CD4-positive, alpha-beta T cell treated with Interferon alpha-2 for 1 hour (primary cell): ENCODE results near the gene SGPL1.
"Not testable (repeated sequence)": the region's sequence is repeated elsewhere in the genome, so short reads cannot be mapped to it uniquely, and the experiment has no call there.

ENCODE experiments used
- DNase-seq, 2 donors: peaks; one replicate each; pipeline ENCODE4 v3.0.0-alpha.2; 2020 to 2022

SGPL1 gene, protein sequence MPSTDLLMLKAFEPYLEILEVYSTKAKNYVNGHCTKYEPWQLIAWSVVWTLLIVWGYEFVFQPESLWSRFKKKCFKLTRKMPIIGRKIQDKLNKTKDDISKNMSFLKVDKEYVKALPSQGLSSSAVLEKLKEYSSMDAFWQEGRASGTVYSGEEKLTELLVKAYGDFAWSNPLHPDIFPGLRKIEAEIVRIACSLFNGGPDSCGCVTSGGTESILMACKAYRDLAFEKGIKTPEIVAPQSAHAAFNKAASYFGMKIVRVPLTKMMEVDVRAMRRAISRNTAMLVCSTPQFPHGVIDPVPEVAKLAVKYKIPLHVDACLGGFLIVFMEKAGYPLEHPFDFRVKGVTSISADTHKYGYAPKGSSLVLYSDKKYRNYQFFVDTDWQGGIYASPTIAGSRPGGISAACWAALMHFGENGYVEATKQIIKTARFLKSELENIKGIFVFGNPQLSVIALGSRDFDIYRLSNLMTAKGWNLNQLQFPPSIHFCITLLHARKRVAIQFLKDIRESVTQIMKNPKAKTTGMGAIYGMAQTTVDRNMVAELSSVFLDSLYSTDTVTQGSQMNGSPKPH

DNA sequence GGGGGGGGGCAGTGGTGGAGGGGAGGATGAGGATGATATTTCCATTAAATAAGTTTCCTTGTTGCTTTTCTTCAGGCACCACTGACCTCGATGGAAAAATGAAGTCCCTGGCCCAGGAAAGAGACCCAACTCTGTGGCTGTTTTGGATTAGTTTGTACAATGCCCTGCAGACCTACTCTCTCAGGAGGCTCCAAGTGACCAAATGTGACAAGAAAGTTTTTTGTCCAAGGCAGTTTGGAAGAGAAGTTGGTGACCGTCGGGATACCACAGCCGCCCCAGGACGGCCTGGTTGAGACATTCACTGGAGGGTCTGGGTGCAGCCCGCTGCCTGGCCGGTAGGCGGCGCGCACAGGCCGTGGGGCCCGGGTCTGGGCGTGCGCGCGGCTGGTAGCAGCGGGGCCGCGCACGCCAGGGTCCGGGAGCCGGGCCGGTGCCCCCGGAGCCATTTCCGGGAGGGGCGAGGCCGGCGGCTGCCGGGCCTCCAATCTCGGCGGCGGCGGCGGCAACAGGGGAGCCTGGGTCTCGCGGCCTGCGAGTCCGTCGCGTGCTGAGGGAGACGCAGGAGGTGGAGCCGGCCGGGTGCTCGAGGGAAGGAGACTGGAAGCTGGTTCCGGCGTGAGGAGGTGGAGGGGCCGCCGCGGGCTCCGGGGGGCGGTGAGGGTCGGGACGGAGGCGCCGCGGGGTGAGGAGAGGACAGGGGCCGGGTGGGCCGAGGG lies at the start of gene SGPL1:
Gene SGPL1, plus strand, starts transcription at position 445 of the 716 bp plus-strand sequence. CDS start 906 bp downstream, outside the sequence.
- DNase-seq: peak; percentile 81 to 87

DNA sequence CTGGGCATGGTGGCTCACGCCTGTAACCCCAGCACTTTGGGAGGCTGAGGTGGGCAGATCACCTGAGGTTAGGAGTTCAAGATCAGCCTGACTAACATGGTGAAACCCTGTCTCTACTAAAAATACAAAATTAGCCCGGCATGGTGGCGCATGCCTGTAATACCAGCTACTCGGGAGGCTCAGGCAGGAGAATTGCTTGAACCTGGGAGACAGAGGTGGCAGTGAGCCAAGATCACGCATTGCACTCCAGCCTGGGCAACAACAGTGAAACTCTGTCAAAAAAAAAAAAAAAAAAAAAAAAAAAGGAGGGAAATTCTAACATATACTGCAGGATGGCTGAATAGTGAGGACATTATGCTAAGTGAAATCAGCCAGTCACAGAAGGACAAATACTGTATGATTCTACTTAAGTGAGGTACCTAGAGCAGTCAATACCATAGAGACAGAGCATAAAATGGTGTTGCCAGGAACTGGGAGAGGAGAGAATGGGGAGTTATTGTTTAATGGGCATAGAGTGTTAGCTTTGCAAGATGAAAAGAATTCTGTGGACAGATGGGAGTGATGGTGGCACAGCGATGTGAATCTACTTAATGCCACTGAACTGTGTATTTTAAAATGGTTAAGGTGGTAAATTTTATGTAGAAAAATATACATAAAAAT lies 47.6 kb upstream of the SGPL1 start:
- not testable (repeated sequence) for DNase-seq

DNA sequence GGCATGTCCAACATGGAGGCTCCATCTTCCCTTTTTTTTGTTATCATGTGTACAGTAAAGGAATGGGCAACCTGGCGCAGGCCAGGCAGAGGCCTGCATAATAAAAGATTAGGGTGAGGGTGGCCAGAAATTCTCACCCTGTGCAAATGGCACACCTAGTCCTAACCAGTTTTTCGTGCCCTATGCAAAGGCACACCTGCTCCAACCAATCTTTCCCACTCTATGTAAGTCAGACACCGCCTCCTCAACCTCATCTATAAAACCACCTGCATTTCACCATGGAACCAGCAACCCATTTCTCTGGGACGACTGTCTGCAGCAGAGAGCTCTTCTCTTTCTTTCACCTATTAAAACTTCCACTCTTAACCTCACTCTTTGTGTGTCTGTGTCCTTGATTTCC lies 46.6 kb upstream of the SGPL1 start:
- DNase-seq: no peak

DNA sequence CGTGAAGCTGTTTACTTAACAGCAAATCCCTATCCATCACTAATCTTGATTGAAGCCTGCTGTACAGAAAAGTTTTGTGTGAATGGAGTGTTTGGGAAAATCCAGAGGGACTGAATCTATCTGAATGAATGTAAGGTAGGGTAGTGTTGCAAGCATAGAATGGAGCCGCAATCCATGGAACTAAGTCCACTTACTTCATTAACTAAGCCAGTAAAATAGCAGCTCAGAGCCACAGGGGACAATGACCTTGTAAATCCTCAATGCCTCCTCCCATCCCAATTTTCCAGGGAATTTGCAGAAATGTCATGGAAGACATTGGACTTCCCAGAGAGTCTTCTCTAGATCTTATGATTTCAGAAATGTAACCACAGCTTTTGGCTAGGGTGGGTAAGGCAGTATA lies 45.7 kb upstream of the SGPL1 start:
- DNase-seq: no peak

DNA sequence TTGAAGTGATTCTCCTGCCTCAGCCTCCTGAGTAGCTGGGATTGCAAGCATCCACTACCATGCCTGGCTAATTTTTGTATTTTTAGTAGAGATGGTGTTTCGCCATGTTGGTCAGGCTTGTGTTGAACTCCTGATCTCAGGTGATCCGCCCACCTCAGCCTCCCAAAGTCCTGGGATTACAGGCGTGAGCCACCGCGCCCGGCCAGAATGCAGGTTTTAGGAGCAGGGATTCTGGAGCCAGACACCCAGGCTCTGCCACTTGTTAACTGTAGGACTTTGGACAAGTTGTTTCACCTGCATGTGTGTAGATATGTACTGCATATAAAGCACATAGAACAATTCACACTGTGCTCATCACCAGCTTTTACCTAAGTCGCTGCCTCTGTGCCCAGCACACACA lies 45.2 kb upstream of the SGPL1 start:
- DNase-seq: not testable (repeated sequence)

DNA sequence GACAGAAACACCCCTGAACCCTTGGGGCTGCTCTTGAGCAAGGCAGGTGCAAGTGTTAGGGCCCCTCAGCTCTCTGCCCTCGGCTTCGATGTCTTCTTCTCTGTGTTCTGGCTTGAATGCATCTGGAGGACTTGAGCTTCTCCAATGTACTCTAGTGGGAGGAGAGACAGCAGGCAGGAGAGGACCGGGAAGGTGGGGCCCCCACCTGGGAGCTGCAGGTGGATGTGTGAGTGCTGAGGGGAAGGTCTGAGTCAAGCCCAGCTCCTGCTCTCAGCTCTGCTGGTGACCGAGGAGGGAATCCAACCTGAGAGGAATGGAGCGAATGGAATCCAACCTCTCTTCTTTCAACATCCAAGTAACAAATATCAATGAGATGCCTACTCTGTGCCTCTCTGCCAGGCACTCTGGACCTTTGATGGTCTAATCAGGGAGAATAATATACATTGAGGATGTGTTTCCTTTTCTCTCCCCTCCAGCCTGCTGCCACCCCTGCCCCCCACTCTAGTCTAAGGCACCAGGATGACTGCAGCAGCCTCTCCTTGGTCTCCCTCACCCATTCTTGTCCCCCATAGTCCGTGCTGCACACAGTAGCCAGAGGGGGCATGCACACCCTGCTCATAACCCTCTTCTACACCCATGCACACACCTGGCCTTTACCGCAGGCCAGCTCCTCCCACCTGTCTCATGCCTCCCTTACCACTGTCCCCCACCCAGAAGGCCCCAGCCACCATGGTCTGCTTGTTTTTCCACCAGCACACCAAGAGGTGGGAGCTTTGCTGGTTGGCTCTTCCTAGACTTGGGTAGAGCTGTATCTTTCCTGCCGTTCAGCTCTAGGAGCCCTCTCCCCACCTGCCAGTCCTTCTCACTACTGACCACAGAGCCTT lies 44.2 kb upstream of the SGPL1 start:
- DNase-seq: no peak

DNA sequence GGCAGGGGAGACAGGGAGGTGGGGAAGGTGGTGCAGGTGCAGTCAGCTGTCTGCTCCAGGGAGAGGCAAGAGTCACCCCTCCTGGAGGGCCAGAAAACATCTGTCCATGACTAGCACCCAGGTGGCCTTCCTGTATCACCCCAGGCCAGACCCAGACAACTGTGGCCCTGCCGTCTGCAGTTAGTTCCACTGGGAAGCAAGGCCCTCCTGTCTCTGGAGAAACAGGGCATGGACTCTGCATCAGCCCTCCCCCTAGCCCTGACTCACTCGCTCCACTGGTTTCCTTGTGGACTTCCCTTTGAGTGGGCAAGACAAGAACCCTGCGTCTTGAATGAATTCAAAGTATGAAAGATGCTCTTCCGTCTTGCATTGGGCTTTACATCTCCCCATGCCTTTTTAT lies 43.1 kb upstream of the SGPL1 start:
- no peak for DNase-seq

DNA sequence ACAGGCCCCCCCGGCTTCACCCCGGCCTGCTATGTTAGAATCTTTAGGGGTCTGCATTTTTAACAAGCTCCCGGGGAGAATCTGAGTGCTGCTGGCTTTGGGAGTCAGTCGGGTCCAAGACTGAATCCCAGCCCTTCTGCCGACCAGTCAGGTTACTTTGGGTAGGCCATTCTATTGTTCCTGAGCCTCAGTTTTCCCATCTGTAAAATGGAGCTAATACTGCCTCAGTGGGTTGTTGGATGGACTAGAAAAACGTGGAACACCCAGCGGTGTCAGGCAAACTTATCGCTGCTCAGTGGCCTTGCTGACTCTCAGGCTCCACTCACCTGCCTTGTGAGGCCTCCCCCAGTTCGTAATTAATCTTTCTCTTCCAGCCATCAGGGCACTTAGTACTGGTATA lies 42.3 kb upstream of the SGPL1 start:
- DNase-seq: no peak

DNA sequence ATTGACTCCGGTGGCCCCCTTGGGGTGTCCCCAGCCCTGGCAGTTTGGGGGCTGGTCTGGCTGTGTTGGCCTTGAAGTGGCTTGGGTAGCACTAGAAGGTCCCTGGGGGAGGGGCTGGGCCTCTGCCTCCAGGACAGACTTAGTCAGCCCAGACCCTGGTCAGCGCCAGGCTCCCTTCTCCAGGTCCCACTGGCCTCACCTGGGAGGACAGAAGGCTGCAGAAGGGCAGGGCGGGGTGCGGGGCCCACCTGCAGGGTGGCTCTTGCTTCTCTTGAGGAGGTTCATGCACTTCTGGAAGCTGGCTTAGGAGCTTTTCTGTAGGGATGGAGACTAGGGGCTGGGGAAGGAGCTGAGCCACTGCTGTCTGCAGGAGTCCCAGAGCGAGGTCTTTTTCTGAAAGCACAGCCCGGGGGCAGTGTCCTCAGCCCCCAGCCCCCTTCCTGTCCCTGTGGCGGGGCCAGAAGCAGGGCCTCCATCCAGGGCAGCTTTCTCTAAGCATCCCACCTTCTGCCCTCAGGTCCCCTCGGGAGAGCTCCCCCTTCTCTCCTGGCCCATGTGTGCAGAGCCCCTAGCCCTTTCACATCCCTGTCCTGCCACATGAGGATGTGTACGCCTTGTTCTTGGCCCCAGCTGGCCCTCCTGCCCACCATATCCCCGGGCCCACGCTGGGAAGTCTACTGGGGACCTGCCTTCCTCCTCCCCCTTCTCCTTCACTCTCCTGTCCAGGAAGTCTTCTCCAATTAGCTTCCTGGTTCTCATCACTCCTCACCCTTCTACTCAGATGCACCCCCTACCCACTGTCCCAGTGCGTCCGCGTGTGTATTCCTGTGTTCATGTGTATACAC lies 41.6 kb upstream of the SGPL1 start:
- no peak for DNase-seq

DNA sequence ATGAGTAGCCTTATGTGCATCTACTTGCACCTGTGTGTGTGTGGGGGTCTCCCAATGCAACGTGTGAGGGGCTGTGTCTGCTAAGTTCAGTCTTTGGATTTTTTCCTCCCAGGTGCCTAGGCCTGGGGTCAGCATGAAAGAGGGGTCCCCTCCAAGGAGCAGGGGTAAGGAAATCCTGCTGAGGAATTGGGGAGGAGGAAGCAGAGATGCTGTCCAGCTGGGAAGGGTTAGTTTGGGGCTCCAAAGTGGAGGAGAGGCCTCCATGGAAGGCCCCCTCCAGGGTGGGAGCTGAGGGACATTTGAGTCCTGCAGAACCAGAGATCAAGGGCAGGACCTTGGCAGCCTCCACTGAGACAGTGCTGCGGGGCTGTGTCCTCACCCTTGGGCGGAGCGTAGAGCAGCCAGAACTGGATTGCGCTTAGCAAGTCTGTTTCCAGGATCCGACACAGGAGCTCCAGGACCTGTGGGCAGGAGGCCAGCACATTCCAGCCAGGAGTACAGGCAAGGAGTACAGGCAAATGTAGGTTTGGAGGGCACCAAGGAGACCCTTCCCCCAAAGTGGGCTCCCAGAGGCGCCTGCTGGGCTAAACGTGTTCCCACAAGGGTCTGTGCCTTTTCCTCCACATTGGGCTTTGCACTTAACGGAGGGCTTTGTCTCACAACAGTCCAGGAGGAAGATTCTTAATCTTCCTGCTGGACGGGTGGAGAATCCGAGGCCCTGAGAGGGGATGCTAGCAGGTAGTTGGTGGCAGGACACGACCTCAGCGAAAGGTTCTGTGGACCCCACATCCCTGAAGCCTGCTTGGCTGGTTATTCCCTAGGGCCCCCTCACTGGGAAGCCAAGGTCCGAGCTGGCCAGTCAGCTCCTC lies 40.7 kb upstream of the SGPL1 start:
- DNase-seq: no peak

DNA sequence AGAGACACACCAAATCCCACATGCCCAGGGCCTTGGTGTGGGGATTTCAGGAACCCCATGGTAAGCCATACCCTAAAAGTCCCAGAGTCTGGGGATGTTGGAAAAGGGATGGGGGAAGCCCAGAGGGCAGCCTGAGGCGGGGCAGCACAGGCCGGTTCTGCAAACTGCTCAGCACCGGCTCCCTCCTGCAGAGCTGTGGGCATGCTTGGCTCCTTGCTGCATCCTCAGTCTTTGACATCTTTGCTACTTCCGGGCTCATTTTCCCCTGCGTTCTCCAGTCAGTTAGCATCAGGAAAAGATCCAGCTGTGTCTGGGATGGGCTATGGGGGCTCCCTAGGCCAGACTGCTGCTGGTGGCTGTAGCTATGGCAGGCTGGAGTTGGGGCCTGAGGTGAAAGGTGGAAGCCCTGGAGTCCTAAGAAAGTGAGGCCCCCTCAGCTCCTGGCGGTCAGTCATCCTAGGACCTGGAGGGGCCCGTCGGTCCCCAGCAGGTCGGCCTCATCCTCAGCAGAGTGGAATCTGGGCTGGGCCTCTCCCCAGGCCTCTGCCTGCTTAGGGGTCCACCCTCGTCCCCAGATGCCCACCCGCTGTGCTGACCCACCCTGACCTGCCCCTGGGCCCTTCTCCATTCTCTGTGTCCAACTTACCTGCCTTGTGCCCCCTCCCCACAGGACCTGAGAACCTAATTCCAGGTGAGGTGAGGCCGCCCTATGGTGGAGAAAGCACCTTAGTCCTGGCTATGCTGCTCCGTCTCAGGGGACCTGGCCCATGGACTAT lies 39.9 kb upstream of the SGPL1 start:
- no peak for DNase-seq

DNA sequence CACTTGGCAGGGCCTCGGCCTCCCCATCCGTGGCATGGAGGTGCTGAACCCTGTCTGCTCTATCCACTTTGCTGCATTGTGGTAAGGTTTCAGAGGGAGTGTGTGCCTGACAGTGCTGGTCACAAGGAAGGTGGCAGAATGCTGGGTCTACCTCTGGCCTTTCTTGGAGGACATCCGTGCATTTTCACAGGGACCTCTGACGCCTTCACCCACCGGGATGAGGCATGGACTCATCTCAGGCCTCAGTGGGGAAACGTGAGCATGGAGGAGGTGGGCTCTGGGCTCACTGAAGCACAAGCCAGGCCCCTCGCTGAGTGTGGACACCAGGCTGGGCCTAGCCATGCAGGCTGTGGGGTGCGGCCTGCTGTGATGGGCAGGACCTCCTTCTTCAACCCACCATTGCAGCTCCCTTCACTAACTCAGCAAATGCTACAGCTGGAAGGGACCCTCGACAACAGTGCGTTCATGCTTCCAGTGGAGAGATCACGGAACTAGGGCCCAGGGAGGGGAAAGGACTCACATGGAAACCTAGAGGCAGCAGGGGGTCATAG lies 39.2 kb upstream of the SGPL1 start:
- no peak for DNase-seq

DNA sequence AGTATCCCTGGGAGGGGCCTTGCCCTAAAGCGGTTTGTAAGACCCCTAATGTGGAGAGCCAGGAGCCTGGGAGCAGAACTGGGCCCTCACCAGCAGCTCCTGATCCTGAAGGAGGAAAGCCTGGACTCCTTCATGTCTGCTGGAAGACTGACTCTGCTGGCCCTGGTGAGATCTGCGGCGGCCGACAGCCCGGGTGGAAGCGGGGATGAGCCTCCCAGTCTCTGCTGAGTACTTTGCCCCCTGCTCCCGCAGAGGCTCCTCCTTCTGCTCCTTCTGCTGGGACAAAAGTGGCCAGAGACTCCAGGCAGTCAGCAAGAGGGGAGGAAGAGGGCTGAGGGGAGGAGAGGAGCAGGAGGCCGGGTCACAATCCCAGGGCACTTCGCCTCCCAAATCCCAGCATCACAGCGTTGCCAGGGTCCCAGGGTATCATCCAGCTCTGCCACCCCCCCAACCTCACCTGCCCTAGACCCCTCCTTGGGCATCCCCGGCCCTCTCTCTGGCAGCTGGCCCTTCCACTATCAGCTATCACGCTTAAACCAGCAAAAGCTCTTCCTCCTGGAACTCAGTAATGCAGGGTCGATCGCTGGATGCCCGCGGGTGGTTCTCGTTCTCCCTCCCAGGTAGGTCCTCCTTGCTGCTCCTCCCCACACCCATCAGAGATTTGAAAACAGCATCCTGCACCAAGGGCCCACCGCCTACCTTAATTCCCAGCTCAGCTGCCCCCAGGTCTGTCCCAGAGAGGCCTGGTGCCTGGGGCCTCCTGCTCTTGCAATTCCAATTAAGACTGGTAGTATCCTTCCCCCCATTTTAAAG lies 38.5 kb upstream of the SGPL1 start:
- no peak for DNase-seq

DNA sequence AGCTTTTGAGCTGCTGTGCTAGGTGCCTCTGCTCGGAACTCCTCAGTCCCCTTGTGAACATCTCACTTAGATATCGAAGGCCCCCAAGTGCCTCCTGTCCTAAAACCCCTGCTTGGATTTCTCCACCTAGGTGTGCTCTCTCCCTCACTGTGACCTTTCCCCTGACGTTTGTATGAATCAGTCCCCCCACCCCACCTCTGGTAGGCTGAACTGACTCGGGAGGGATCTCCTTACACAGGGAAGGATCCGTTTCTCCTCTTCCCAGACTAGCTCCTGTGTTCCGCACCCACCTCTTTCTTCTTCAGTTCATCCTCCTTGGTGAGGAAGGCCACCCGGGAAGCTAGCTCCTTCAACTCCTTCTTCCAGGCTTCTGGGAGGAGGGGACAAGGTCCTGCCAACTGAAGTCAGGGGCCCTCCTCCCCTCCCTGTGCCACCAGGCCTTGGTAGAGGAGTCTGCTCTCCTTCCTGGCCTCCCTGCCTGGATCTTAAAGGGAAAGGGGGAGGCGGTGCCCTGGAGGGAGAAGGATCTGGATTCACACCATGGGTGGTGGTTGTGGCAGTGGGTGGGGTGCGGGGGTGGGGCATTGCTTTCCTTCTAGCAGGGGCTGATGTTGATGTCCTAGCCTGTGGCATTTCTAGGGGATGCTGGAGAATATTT lies 37.4 kb upstream of the SGPL1 start:
- no peak for DNase-seq

DNA sequence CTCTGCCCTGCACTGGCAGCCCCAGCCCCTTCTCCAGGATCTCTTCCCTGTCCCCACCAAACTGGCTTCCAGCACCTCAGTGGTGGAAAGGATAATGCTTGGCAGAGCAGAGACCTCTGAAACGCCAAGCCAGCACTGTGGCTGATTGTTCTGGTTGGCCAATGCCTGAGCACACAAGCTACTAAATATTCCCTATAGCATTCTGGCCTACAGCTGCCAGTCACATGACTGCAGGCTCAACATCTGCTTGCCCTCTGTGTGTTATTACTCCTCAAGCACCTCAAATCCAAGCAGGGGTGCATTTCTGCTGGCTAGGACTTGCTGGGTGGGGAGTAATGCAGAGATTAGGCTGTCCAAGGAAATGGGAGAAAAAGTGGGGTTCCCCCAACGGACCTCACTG lies 36.7 kb upstream of the SGPL1 start:
- no peak for DNase-seq

DNA sequence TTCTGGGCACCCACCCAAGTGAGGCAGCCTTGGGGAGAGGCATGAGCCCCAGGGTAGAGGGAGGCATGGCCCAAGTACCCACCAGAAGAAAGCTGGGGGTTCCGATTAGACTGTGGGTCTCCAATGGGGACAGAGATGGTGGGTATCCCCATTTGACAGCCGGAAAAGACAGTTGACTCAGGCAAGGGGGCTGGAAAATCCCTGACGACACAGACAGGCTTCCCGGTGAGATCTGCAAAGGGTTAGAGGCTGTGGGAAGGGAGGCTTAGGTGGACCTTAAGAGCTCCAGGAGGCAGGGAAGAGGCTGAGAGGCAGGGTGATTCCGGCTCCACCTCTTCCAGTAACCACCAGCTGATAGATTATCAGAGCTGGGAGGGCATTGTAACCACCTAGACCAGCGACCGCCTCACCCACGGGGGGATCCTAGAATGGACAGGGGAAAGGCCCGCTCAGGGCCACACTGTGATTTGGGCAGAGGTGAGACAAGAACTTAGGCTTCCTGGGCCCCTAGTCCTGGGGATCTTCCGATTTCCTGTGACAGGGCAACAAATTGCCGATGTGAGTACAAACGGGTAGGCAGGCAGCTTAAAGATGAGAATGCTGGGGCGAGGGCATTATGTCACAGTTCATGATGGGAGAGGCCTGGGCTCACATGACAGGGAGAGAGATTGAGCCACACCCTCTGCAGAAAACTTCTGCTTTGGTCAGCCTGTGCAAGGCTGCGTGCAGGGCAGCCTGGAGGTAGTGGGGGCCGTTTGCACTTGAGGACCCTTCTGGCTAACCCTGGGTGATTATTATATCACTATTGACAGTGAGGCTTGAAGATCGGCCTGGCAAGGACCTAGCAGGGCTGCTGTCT lies 36.0 kb upstream of the SGPL1 start:
- DNase-seq: peak; percentile 6 to 16

DNA sequence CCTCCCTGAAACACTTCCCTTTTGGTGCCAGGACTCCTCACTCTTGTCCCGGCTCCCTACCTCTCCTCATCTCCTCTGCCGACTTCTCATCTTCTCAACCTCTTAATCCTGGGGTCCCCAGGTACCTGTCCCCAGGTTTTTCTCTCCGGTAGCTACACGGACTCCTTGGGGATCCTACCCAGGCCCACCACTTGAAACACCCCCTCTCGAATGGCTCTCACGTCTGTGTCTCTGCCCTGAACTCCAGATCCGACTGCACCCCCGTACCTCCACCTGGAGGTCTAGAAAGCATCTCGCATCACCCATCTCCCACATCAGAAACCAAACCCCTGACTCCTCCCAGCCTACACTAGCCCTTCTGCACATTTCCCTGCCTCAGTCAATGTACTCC lies 35.4 kb upstream of the SGPL1 start:
- DNase-seq: no peak
